OCI-LY3 (cell line): Measurements from ENCODE around the gene TM9SF2.

Source experiments
- CTCF ChIP-seq: fragments of 200-600, 300-600 bp; sonication (generic); IDR thresholded peaks from 2 replicates; pipeline ENCODE4 v1.5.1; 2014; ENCODE audit warnings: antibody characterized with exemption, low read length, low read depth
- EZH2phosphoT487 ChIP-seq: fragments of 200-600 bp; shearing (Covaris generic); IDR thresholded peaks from 2 replicates; pipeline ENCODE4 v1.6.1; 2018; ENCODE audit warnings: antibody characterized with exemption, mixed run types, low read depth

- TF ChIP-seq EZH2phosphoT487 (no peak), CTCF (no peak)
Observed at GRCh38 chr13:99526549-99526948, 25.3 kb downstream of the TM9SF2 start.
